Loucy (cell line): ENCODE data around the gene ATG10.
"Not testable (repeated sequence)": the region's sequence is repeated elsewhere in the genome, so short reads cannot be mapped to it uniquely, and the experiment has no call there.

ENCODE experiments used
- CTCF ChIP-seq: fragments of 200-600 bp; sonication (generic); conservative IDR thresholded peaks from 2 replicates; pipeline ENCODE4 v1.5.1; 2014; ENCODE audit warnings: mild to moderate bottlenecking, antibody characterized with exemption, low read length
- EZH2phosphoT487 ChIP-seq: fragments of 200-600 bp; IDR thresholded peaks from 2 replicates; pipeline ENCODE4 v1.6.1; 2018; ENCODE audit warnings: antibody characterized with exemption, mild to moderate bottlenecking, moderate library complexity, borderline replicate concordance

- TF ChIP-seq CTCF, EZH2phosphoT487: not testable (repeated sequence)
Measured at GRCh38 chr5:82269363-82269762, 297.5 kb downstream of the ATG10 start.
